Loucy (cell line): Measurements from ENCODE around the gene P3H4.

ENCODE experiments used
- H2AFZ ChIP-seq: fragments of 200-600 bp; sonication (generic); 2 replicates; pipeline ENCODE4 v1.6.0; 2016; ENCODE audit warnings: antibody characterized with exemption, mild to moderate bottlenecking, low read length, moderate library complexity
- H3F3A ChIP-seq: fragments of 200-600 bp; 2 replicates; pipeline ENCODE4 v1.6.0; 2016; ENCODE audit warnings: antibody characterized with exemption, low read depth, mild to moderate bottlenecking
- H3K27me3 ChIP-seq: fragments of 200-600 bp; sonication (generic); 2 replicates; pipeline ENCODE4 v1.6.1; 2014; ENCODE audit warnings: low read length, mild to moderate bottlenecking; ENCODE audit not compliant: insufficient read depth, poor library complexity, severe bottlenecking
- H3K36me3 ChIP-seq: fragments of 200-600 bp; sonication (generic); 2 replicates; pipeline ENCODE4 v1.6.1; 2016; ENCODE audit warnings: low read length; ENCODE audit not compliant: insufficient read depth
- H3K4me1 ChIP-seq: fragments of 200-600 bp; sonication (generic); 2 replicates; pipeline ENCODE4 v1.5.1; 2014; ENCODE audit warnings: low read length, mild to moderate bottlenecking; ENCODE audit not compliant: insufficient read depth, poor library complexity, severe bottlenecking
- H3K4me2 ChIP-seq: fragments of 200-600 bp; sonication (generic); 2 replicates; pipeline ENCODE4 v1.6.0; 2014; ENCODE audit warnings: antibody characterized with exemption, low read length, low read depth, mild to moderate bottlenecking; ENCODE audit not compliant: poor library complexity, severe bottlenecking
- H3K4me3 ChIP-seq: fragments of 200-600 bp; sonication (generic); 2 replicates; pipeline ENCODE4 v1.5.1; 2014; ENCODE audit warnings: low read length, mild to moderate bottlenecking, mixed read lengths; ENCODE audit not compliant: poor library complexity, severe bottlenecking
- H3K79me2 ChIP-seq: fragments of 200-600 bp; sonication (generic); 2 replicates; pipeline ENCODE4 v1.6.1; 2014; ENCODE audit warnings: low read length; ENCODE audit not compliant: insufficient read depth
- H3K9ac ChIP-seq: fragments of 200-600 bp; sonication (generic); 2 replicates; pipeline ENCODE4 v1.6.0; 2014; ENCODE audit warnings: mild to moderate bottlenecking, low read depth, low read length, moderate library complexity; ENCODE audit not compliant: poor library complexity, severe bottlenecking
- H3K9me2 ChIP-seq: fragments of 200-600 bp; sonication (generic); replicated peaks from 2 replicates; pipeline ENCODE4 v1.6.1; 2016; ENCODE audit warnings: low read depth, low read length, mixed read lengths
- H3K9me3 ChIP-seq: fragments of 200-600 bp; sonication (generic); 2 replicates; pipeline ENCODE4 v1.6.1; 2014; ENCODE audit warnings: mild to moderate bottlenecking, antibody characterized with exemption, low read length, low read depth; ENCODE audit not compliant: insufficient read depth
- H4K20me1 ChIP-seq: fragments of 200-600 bp; sonication (generic); 2 replicates; pipeline ENCODE4 v1.6.0; 2014; ENCODE audit warnings: antibody characterized with exemption, low read length, mild to moderate bottlenecking; ENCODE audit not compliant: insufficient read depth, poor library complexity, severe bottlenecking
- EZH2phosphoT487 ChIP-seq: fragments of 200-600 bp; IDR thresholded peaks from 2 replicates; pipeline ENCODE4 v1.6.1; 2018; ENCODE audit warnings: antibody characterized with exemption, mild to moderate bottlenecking, moderate library complexity, borderline replicate concordance
- TF ChIP-seq, protein P1 (sequence below): fragments of 200-600 bp; sonication (generic); conservative IDR thresholded peaks from 2 replicates; pipeline ENCODE4 v1.5.1; 2014; ENCODE audit warnings: mild to moderate bottlenecking, antibody characterized with exemption, low read length

P3H4 gene

DNA sequence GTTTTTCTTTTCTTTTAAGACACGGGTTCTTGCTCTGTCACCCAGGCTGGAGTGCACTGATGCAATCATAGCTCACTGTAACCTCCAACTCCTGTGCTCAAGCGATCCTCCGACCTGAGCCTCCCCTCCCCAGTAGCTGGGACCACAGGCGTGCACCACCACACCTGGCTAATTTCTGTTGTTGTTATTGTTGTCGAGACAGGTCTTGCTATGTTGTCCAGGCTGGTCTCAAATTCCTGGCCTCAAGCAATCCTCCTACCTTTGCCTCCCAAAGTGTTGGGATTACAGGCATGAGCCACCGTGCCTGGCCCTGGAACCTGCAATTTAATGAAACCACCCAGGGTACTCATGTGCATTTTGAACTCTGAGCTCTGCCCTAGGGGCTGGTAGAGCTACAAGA, 49.4 kb downstream of the P3H4 start:
- Histone ChIP-seq H4K20me1 (peaks cover 3% of the 10 kb centered on the region), H3K9me3 (no peaks in the 10 kb centered on the region), H3K4me2 (no peak overlapping the region), H3K4me3 (no peak overlapping the region), H3K9ac (no peak overlapping the region), H3K79me2 (no peaks in the 10 kb centered on the region), H3K36me3 (peaks cover 86% of the 10 kb centered on the region; the same call in 1 of the 2 replicates), H3K9me2 (no peaks in the 10 kb centered on the region), H3K27me3 (no peaks in the 10 kb centered on the region), H3K4me1 (no peaks in the 10 kb centered on the region), H2AFZ (no peak overlapping the region), H3F3A (no peaks in the 10 kb centered on the region)
- TF ChIP-seq, protein P1, sequence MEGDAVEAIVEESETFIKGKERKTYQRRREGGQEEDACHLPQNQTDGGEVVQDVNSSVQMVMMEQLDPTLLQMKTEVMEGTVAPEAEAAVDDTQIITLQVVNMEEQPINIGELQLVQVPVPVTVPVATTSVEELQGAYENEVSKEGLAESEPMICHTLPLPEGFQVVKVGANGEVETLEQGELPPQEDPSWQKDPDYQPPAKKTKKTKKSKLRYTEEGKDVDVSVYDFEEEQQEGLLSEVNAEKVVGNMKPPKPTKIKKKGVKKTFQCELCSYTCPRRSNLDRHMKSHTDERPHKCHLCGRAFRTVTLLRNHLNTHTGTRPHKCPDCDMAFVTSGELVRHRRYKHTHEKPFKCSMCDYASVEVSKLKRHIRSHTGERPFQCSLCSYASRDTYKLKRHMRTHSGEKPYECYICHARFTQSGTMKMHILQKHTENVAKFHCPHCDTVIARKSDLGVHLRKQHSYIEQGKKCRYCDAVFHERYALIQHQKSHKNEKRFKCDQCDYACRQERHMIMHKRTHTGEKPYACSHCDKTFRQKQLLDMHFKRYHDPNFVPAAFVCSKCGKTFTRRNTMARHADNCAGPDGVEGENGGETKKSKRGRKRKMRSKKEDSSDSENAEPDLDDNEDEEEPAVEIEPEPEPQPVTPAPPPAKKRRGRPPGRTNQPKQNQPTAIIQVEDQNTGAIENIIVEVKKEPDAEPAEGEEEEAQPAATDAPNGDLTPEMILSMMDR, result no peak
- no peak for TF ChIP-seq EZH2phosphoT487

DNA sequence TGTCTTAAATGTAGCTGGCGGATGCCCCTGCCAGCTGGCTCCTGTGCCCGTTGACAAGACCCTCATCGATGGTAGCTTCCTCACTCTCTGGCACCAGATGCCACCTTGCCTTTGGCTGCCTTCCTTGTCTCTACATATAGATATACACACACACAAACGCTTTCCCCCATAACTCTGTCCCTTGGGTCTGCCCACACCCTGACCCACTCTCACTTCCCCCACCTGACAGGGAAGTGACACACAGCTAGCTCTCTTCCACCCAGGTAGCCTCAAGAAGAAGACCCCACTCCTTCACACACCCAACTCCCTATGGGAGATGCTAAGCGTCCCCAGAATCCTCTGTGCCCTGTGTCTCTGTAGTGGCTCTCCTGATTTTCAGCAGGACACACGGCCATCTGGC, 50.9 kb downstream of the P3H4 start:
- Histone ChIP-seq H3K9ac (no peak overlapping the region), H3K79me2 (no peaks in the 10 kb centered on the region), H3K4me3 (no peak overlapping the region), H2AFZ (no peak overlapping the region), H3K4me1 (no peaks in the 10 kb centered on the region), H3K27me3 (no peaks in the 10 kb centered on the region), H3F3A (no peaks in the 10 kb centered on the region), H3K36me3 (peaks cover 83% of the 10 kb centered on the region; the same call in 1 of the 2 replicates), H4K20me1 (peaks cover under 1% of the 10 kb centered on the region), H3K9me3 (no peaks in the 10 kb centered on the region), H3K9me2 (no peaks in the 10 kb centered on the region), H3K4me2 (no peak overlapping the region)
- TF ChIP-seq, protein P1, result no peak
- no peak for TF ChIP-seq EZH2phosphoT487

DNA sequence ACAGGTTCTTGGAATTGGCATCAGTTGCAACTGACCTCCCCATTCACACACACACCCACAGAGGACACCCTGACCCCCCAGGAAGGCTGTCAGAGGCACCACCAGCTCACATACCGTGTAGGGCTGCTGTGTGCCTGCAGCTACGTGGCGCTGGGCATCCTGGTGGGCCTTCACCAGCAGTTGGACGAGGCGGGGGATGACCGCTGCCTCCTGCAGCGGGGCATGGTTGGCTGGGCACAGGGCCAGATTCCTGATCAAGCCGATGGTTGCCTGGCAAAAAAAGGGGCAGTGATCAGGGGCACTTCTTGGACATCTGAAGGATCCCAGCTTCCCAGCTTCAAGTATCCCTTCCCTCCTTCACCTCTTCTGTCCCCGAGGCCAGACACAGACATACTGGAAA, 53.1 kb downstream of the P3H4 start:
- Histone ChIP-seq H3K4me1 (no peaks in the 10 kb centered on the region), H3K36me3 (peaks cover 84% of the 10 kb centered on the region; the same call in 1 of the 2 replicates), H3K4me3 (no peak overlapping the region), H3K4me2 (no peak overlapping the region), H4K20me1 (no peaks in the 10 kb centered on the region), H3K9ac (no peak overlapping the region), H3K9me2 (no peaks in the 10 kb centered on the region), H3K79me2 (no peaks in the 10 kb centered on the region), H3F3A (no peaks in the 10 kb centered on the region), H2AFZ (no peak overlapping the region), H3K27me3 (no peaks in the 10 kb centered on the region), H3K9me3 (no peaks in the 10 kb centered on the region)
- TF ChIP-seq, protein P1, result no peak
- no peak for TF ChIP-seq EZH2phosphoT487
